B cell (primary cell): ENCODE measurements around the gene CIDEC. TPM values are rescaled to one million over a fixed set of nuclear protein-coding genes. Genes with fewer than 3 reads are reported as not detected.

Experiments used
- ATAC-seq: fragments of 200-7000 bp; cut with Tn5 transposase; one replicate; pipeline ENCODE4 v1.10.0; 2021; ENCODE audit warnings: low read depth, mild to moderate bottlenecking, moderate number of reproducible peaks, moderate library complexity
- CTCF ChIA-PET: fragments of 350-600 bp; sonication (Branson Sonifier 250); formaldehyde crosslinking; loops from one replicate; lab custom pipeline; 2021; ENCODE audit warnings: antibody characterized with exemption, inconsistent platforms; lab: Charles Lee
- POLR2A ChIA-PET: fragments of 350-600 bp; sonication (Branson Sonifier 250); formaldehyde crosslinking; loops from one replicate; lab custom pipeline; 2021; ENCODE audit warnings: antibody characterized with exemption; lab: Charles Lee
- DNase-seq: peaks from one replicate; pipeline ENCODE4 v3.0.0; 2013
- H2AFZ ChIP-seq: 2 replicates; pipeline ENCODE4 v1.6.1; 2012; ENCODE audit warnings: mild to moderate bottlenecking, low read depth, low read length; ENCODE audit not compliant: insufficient read depth, poor library complexity, severe bottlenecking
- H3K27ac ChIP-seq, 2 donors: 1 replicate in 1 of 2; 2 replicates in 1 of 2; pipeline ENCODE4 v1.5.1; 2012 to 2013; ENCODE audit warnings: low read length in 2 of 2, mild to moderate bottlenecking in 2 of 2, moderate library complexity in 1 of 2
- H3K27me3 ChIP-seq, 4 experiments: fragments of 200-600 bp in 1 of 4; sonication (generic) in 1 of 4; replicated peaks in 1 of 4; 1 replicate in 2 of 4; 2 replicates in 2 of 4; pipeline versions ENCODE4 v1.6.1 to v1.7.0; 2013 to 2016; ENCODE audit warnings: low read length in 3 of 4, mild to moderate bottlenecking in 2 of 4, mixed read lengths in 1 of 4, moderate library complexity in 1 of 4; ENCODE audit not compliant: insufficient read depth in 4 of 4, control insufficient read depth in 3 of 4; ENCODE audit errors: control extremely low read depth in 1 of 4
- H3K36me3 ChIP-seq, 2 experiments: replicated peaks in 1 of 2; 1 replicate in 1 of 2; 2 replicates in 1 of 2; pipeline versions ENCODE4 v1.6.1 to v1.7.1; 2013; ENCODE audit warnings: low read length in 1 of 2; ENCODE audit not compliant: insufficient read depth in 2 of 2, control insufficient read depth in 1 of 2; ENCODE audit errors: control extremely low read depth in 1 of 2, extremely low read depth in 1 of 2
- H3K4me1 ChIP-seq, 2 donors: fragments of 200-600 bp in 1 of 2; sonication (generic) in 1 of 2; 1 replicate in 1 of 2; 2 replicates in 1 of 2; pipeline versions ENCODE4 v1.5.1 to v1.6.1; 2013 to 2017; ENCODE audit warnings: low read length in 2 of 2; ENCODE audit not compliant: control insufficient read depth in 2 of 2, insufficient read depth in 2 of 2
- H3K4me2 ChIP-seq: replicated peaks from 2 replicates; pipeline ENCODE3; 2012; ENCODE audit warnings: mild to moderate bottlenecking, low read depth, low read length; ENCODE audit not compliant: poor library complexity, severe bottlenecking
- H3K4me3 ChIP-seq, 5 experiments: fragments of 200-600 bp in 1 of 5; sonication (generic) in 1 of 5; 1 replicate in 3 of 5; 2 replicates in 2 of 5; pipeline versions ENCODE4 v1.5.1 to v1.7.0; 2011 to 2016; ENCODE audit warnings: low read length in 4 of 5, mild to moderate bottlenecking in 4 of 5, low read depth in 2 of 5, control low read depth in 1 of 5, moderate library complexity in 1 of 5; ENCODE audit not compliant: insufficient read depth in 1 of 5; ENCODE audit errors: control extremely low read depth in 1 of 5, extremely low read depth in 1 of 5
- H3K79me2 ChIP-seq: fragments of 200-600 bp; sonication (generic); one replicate; pipeline ENCODE4 v1.6.0; 2016; ENCODE audit warnings: low read length; ENCODE audit not compliant: control insufficient read depth, insufficient read depth
- H3K9ac ChIP-seq: fragments of 200-600 bp; sonication (generic); 2 replicates; pipeline ENCODE4 v1.6.1; 2017; ENCODE audit warnings: mild to moderate bottlenecking, low read length, moderate library complexity
- H3K9me3 ChIP-seq, 3 donors: one replicate each; pipeline versions ENCODE4 v1.6.1 to v1.7.1; 2013; ENCODE audit warnings: low read length in 2 of 3; ENCODE audit not compliant: control insufficient read depth in 2 of 3, insufficient read depth in 1 of 3; ENCODE audit errors: control extremely low read depth in 1 of 3
- H4K20me1 ChIP-seq: 2 replicates; pipeline ENCODE4 v1.6.0; 2012; ENCODE audit warnings: mild to moderate bottlenecking, low read length; ENCODE audit not compliant: insufficient read depth, control insufficient read depth, poor library complexity, severe bottlenecking
- H3K27ac Mint-ChIP-seq: one replicate; pipeline ENCODE4 v1.8.0; 2021; ENCODE audit warnings: mixed read lengths
- H3K27me3 Mint-ChIP-seq: one replicate; pipeline ENCODE4 v1.8.0; 2021; ENCODE audit warnings: mixed read lengths
- H3K4me1 Mint-ChIP-seq: one replicate; pipeline ENCODE4 v1.8.0; 2021; ENCODE audit warnings: mixed read lengths
- H3K4me3 Mint-ChIP-seq: one replicate; pipeline ENCODE4 v1.8.0; 2021; ENCODE audit warnings: mixed read lengths
- H3K9me3 Mint-ChIP-seq: one replicate; pipeline ENCODE4 v1.8.0; 2022; ENCODE audit warnings: mixed read lengths; ENCODE audit not compliant: insufficient read depth
- CTCF ChIP-seq: fragments of 200-600 bp; IDR thresholded peaks from one replicate; pipeline ENCODE4 v1.8.0; 2022; ENCODE audit warnings: antibody characterized with exemption, mild to moderate bottlenecking
- EZH2 ChIP-seq: IDR thresholded peaks from 2 replicates; pipeline ENCODE4 v1.6.1; 2012; ENCODE audit warnings: borderline replicate concordance, low read depth, mild to moderate bottlenecking, moderate library complexity, low read length; ENCODE audit not compliant: insufficient read depth, poor library complexity, severe bottlenecking
- WGBS: methylation state at CpG from one replicate; pipeline ENCODE4 v1.1.5; 2013; ENCODE audit warnings: missing lambda C conversion rate; ENCODE audit not compliant: insufficient coverage; 5-methylcytosine and 5-hydroxymethylcytosine counted together
- intact Hi-C: fragments of 100-400 bp; cut with micrococcal nuclease; formaldehyde crosslinking; loops from one replicate; pipeline ENCODE4 v1.10.0; 2022
- polyA plus RNA-seq: library from polyadenylated mRNA; depleted of rRNA; stranded (reverse); fragments of >200 nt; gene quantifications from 2 replicates; pipeline ENCODE4 v1.2.3, GENCODE V29; 2012
- total RNA-seq, 2 donors: library from RNA; stranded (reverse); fragments of 120-200 nt in 1 of 2; gene quantifications; 1 replicate in 1 of 2; 2 replicates in 1 of 2; pipeline versions ENCODE4 v1.2.3 to v1.2.4, GENCODE V29; 2013 to 2022

Gene CIDEC
- total and polyA plus RNA-seq, 2 donors (not counting 1 experiment from before 2014, with no cell fraction given): not detected

- 100% methylated on average over 3 of the region's 4 CpGs for WGBS
- no peak overlapping the region for H3K27ac ChIP-seq
- no peaks in the 10 kb centered on the region for H3K27me3 ChIP-seq
- Mint-ChIP-seq H3K4me3 (no peak overlapping the region), H3K4me1 (no peaks in the 10 kb centered on the region), H3K9me3 (no peaks in the 10 kb centered on the region), H3K27ac (no peak overlapping the region), H3K27me3 (peaks cover 4% of the 10 kb centered on the region)
- no peak for DNase-seq
- no peaks in the 10 kb centered on the region for H3K4me1 ChIP-seq
- H3K9ac ChIP-seq: no peak overlapping the region
- H2AFZ ChIP-seq: no peak overlapping the region
- ChIA-PET POLR2A (no interaction called here), CTCF (no interaction called here)
- H4K20me1 ChIP-seq: no peaks in the 10 kb centered on the region
- TF ChIP-seq CTCF: no peak
- no peak for TF ChIP-seq EZH2
- no peak for ATAC-seq
- no peaks in the 10 kb centered on the region for H3K36me3 ChIP-seq
- H3K4me2 ChIP-seq: no peak overlapping the region
- no peak overlapping the region for H3K4me3 ChIP-seq
- intact Hi-C loops: no loop called here
- H3K9me3 ChIP-seq: no peaks in the 10 kb centered on the region
- H3K79me2 ChIP-seq: peaks cover 14% of the 10 kb centered on the region
Observed at GRCh38 chr3:9903904-9904303, 23.9 kb upstream of the CIDEC start.

- H3K4me3 ChIP-seq: no peak overlapping the region
- no peaks in the 10 kb centered on the region for H4K20me1 ChIP-seq
- H3K36me3 ChIP-seq: no peaks in the 10 kb centered on the region
- H3K4me1 Mint-ChIP-seq: no peaks in the 10 kb centered on the region
- peaks cover 4% of the 10 kb centered on the region for H3K27me3 Mint-ChIP-seq
- H3K4me3 Mint-ChIP-seq: no peak overlapping the region
- no peak for TF ChIP-seq CTCF
- TF ChIP-seq EZH2: no peak
- no peak for ATAC-seq
- H3K27me3 ChIP-seq: no peaks in the 10 kb centered on the region
- CTCF ChIA-PET: no interaction called here
- H3K4me1 ChIP-seq: no peaks in the 10 kb centered on the region
- intact Hi-C loops: no loop called here
- no peaks in the 10 kb centered on the region for H3K9me3 Mint-ChIP-seq
- peaks cover 20% of the 10 kb centered on the region for H3K79me2 ChIP-seq
- H3K9ac ChIP-seq: no peak overlapping the region
- no peak for DNase-seq
- no peak overlapping the region for H3K27ac ChIP-seq
- no peak overlapping the region for H3K27ac Mint-ChIP-seq
- H2AFZ ChIP-seq: no peak overlapping the region
- no peaks in the 10 kb centered on the region for H3K9me3 ChIP-seq
- WGBS: 31% methylated on average over 3 of the region's 4 CpGs
- H3K4me2 ChIP-seq: no peak overlapping the region
- POLR2A ChIA-PET: no interaction called here
Observed at GRCh38 chr3:9903238-9903624, 23.2 kb upstream of the CIDEC start.
